Activated CD4-positive, alpha-beta T cell treated with anti-CD3 and anti-CD28 coated beads for 24 hours (primary cell): ENCODE results near the gene ATP1B2.
"Not testable (repeated sequence)": the region's sequence is repeated elsewhere in the genome, so short reads cannot be mapped to it uniquely, and the experiment has no call there.

Source experiments
- DNase-seq, 2 donors: peaks; one replicate each; pipeline ENCODE4 v3.0.0-alpha.2; 2020; ENCODE audit warnings: low read depth in 2 of 2

The ATP1B2 gene

GRCh38 chr17:7650509-7651096 lies at the start of gene ATP1B2:
TSS of gene ATP1B2 (plus strand) at chr17:7650926. CDS start at chr17:7651519, 593 bp downstream.
- DNase-seq, result peak; percentile 50

GRCh38 chr17:7606280-7606679 lies 44.4 kb upstream of the ATP1B2 start:
- no peak for DNase-seq

GRCh38 chr17:7610641-7611040 lies 40.1 kb upstream of the ATP1B2 start:
- no peak for DNase-seq

- no peak for DNase-seq
Measured at GRCh38 chr17:7611635-7612293, 39.0 kb upstream of the ATP1B2 start.

- DNase-seq, result no peak
Measured at GRCh38 chr17:7612294-7612640, 38.5 kb upstream of the ATP1B2 start.

- DNase-seq, result no peak
Measured at GRCh38 chr17:7613769-7614424, 36.8 kb upstream of the ATP1B2 start.

GRCh38 chr17:7614425-7615264 lies 36.1 kb upstream of the ATP1B2 start, which contains the start of gene FXR2:
TSS of gene FXR2 (minus strand) at chr17:7614897. CDS start at chr17:7614532, 365 bp downstream.
- peak; percentile 99 for DNase-seq

- DNase-seq, result no peak
Measured at GRCh38 chr17:7615265-7615747, 35.4 kb upstream of the ATP1B2 start.

GRCh38 chr17:7618608-7619007 lies 32.1 kb upstream of the ATP1B2 start:
- DNase-seq, result no peak

GRCh38 chr17:7620835-7621234 lies 29.9 kb upstream of the ATP1B2 start:
- DNase-seq, result no peak

GRCh38 chr17:7623661-7624060 lies 27.1 kb upstream of the ATP1B2 start:
- DNase-seq, result no peak

GRCh38 chr17:7625749-7626148 lies 25.0 kb upstream of the ATP1B2 start:
- DNase-seq, result not testable (repeated sequence)

GRCh38 chr17:7626307-7626706 lies 24.4 kb upstream of the ATP1B2 start:
- DNase-seq, result no peak

- no peak for DNase-seq
Measured at GRCh38 chr17:7626956-7627249, 23.8 kb upstream of the ATP1B2 start.

GRCh38 chr17:7627250-7628121 lies 23.2 kb upstream of the ATP1B2 start, which contains the start of gene SAT2:
TSS of gene SAT2 (minus strand) at chr17:7627821. CDS start at chr17:7627635, 186 bp downstream.
- peak; percentile 71 to 77 for DNase-seq

- no peak for DNase-seq
Measured at GRCh38 chr17:7629939-7630571, 20.7 kb upstream of the ATP1B2 start, which contains the start of gene SHBG. TSS of gene SHBG (plus strand) at chr17:7630135. CDS start at chr17:7630173, 38 bp downstream.

- no peak for DNase-seq
Measured at GRCh38 chr17:7631398-7632380, 19.0 kb upstream of the ATP1B2 start.

- DNase-seq, result no peak
Measured at GRCh38 chr17:7632492-7632894, 18.2 kb upstream of the ATP1B2 start.

- DNase-seq, result no peak
Measured at GRCh38 chr17:7633093-7633492, 17.6 kb upstream of the ATP1B2 start.
